HCT116 (cell line): ENCODE results near the gene RNF212. TPM values are rescaled to one million over a fixed set of nuclear protein-coding genes. Genes with fewer than 3 reads are reported as not detected.

Experiments
- ATAC-seq: fragments of 200-7000 bp; cut with Tn5 transposase; 2 replicates; pipeline ENCODE4 v1.9.1; 2020; ENCODE audit warnings: mild to moderate bottlenecking, moderate library complexity
- BruUV-seq: library from RNA; stranded (reverse); fragments of 400-500 nt; replicated peaks from 2 replicates; lab custom pipeline; 2021; lab: Mats Ljungman, UMichigan
- CTCF ChIA-PET: fragments of 300-600 bp; sonication (Branson Sonifier 250); formaldehyde crosslinking; loops from one replicate; lab custom pipeline; 2021; ENCODE audit warnings: antibody characterized with exemption; lab: Charles Lee
- POLR2A ChIA-PET: fragments of 300-600, 350-600 bp; sonication (Branson Sonifier 250); formaldehyde crosslinking; loops from one replicate; lab custom pipeline; 2021; ENCODE audit warnings: antibody characterized with exemption; lab: Charles Lee
- RAD21 ChIA-PET, 2 experiments: fragments of 300-600 bp; sonication (Branson Sonifier 250); formaldehyde crosslinking; loops; one replicate each; lab custom pipeline; 2023; ENCODE audit warnings: low total read pairs in 2 of 2; ENCODE audit not compliant: uncharacterized antibody in 2 of 2, unreplicated experiment in 2 of 2, low non-redundant PET in 1 of 2; lab: Charles Lee
- DNase-seq: peaks from one replicate; pipeline ENCODE4 v3.0.0-alpha.2; 2010; ENCODE audit warnings: low read depth, low spot score
- H2AFZ ChIP-seq: fragments of 200-600 bp; shearing (Covaris generic), sonication (generic); 2 replicates; pipeline ENCODE4 v1.6.1; 2017; ENCODE audit warnings: low read depth, mixed run types, mixed read lengths, antibody characterized with exemption, low read length; ENCODE audit not compliant: poor library complexity, severe bottlenecking
- H3K27ac ChIP-seq: 2 replicates; pipeline ENCODE4 v1.5.1; 2012; ENCODE audit warnings: low read depth, low read length
- H3K27me3 ChIP-seq: fragments of 200-600 bp; sonication (generic); 2 replicates; pipeline ENCODE4 v1.6.1; 2016; ENCODE audit warnings: mixed run types, low read length, mixed read lengths; ENCODE audit not compliant: insufficient read depth
- H3K36me3 ChIP-seq, 2 experiments: fragments of 200-500 bp in 1 of 2; fragments of 200-600 bp in 1 of 2; sonication (Bioruptor generic) in 1 of 2; sonication (generic) in 1 of 2; 2 replicates each; pipeline versions ENCODE4 v1.5.1 to v1.6.1; 2014 to 2016; ENCODE audit warnings: low read length in 2 of 2, inconsistent platforms in 1 of 2, mixed read lengths in 1 of 2, mixed run types in 1 of 2; ENCODE audit not compliant: insufficient read depth in 2 of 2, control insufficient read depth in 1 of 2
- H3K4me1 ChIP-seq, 2 experiments: fragments of 200-600 bp in 1 of 2; sonication (generic) in 1 of 2; 2 replicates each; pipeline versions ENCODE4 v1.5.1 to v1.6.1; 2012 to 2017; ENCODE audit warnings: low read length in 2 of 2, inconsistent platforms in 1 of 2, mild to moderate bottlenecking in 1 of 2, mixed read lengths in 1 of 2, mixed run types in 1 of 2, moderate library complexity in 1 of 2; ENCODE audit not compliant: insufficient read depth in 2 of 2, control insufficient read depth in 1 of 2
- H3K4me2 ChIP-seq: fragments of 200-600 bp; sonication (generic); 2 replicates; pipeline ENCODE4 v1.6.1; 2017; ENCODE audit warnings: mixed run types, low read length, mixed read lengths
- H3K4me3 ChIP-seq, 2 experiments: fragments of 200-600 bp in 1 of 2; sonication (generic) in 1 of 2; replicated peaks in 1 of 2; 2 replicates each; pipeline ENCODE4 v1.5.1; 2011 to 2016; ENCODE audit warnings: low read length in 2 of 2, control low read depth in 1 of 2, low read depth in 1 of 2, mild to moderate bottlenecking in 1 of 2, mixed read lengths in 1 of 2, mixed run types in 1 of 2
- H3K79me2 ChIP-seq: fragments of 200-600 bp; sonication (generic); 2 replicates; pipeline ENCODE4 v1.6.1; 2017; ENCODE audit warnings: mild to moderate bottlenecking, mixed run types, low read length, moderate library complexity, mixed read lengths; ENCODE audit not compliant: insufficient read depth
- H3K9ac ChIP-seq: fragments of 200-600 bp; sonication (generic); 2 replicates; pipeline ENCODE4 v1.6.1; 2016; ENCODE audit warnings: low read length, mixed read lengths
- H3K9me2 ChIP-seq: fragments of 200-600 bp; sonication (generic), shearing (Covaris generic); 2 replicates; pipeline ENCODE4 v1.6.1; 2017; ENCODE audit warnings: mixed run types, mild to moderate bottlenecking, moderate library complexity; ENCODE audit not compliant: insufficient read depth
- H3K9me3 ChIP-seq, 2 experiments: fragments of 200-500 bp in 1 of 2; fragments of 200-600 bp in 1 of 2; sonication (Bioruptor generic) in 1 of 2; sonication (generic) in 1 of 2; 2 replicates each; pipeline ENCODE4 v1.6.1; 2014 to 2017; ENCODE audit warnings: low read length in 2 of 2, mixed read lengths in 2 of 2, inconsistent platforms in 1 of 2, low read depth in 1 of 2, mild to moderate bottlenecking in 1 of 2, mixed run types in 1 of 2, moderate library complexity in 1 of 2; ENCODE audit not compliant: control insufficient read depth in 1 of 2, insufficient read depth in 1 of 2
- H4K20me1 ChIP-seq: fragments of 200-600 bp; sonication (generic), shearing (Covaris generic); 2 replicates; pipeline ENCODE4 v1.6.1; 2017; ENCODE audit warnings: mixed run types, mild to moderate bottlenecking, moderate library complexity; ENCODE audit not compliant: insufficient read depth
- CBX3 ChIP-seq: IDR thresholded peaks from 2 replicates; pipeline ENCODE4 v1.6.1; 2012; ENCODE audit warnings: low read depth
- CEBPB ChIP-seq: IDR thresholded peaks from 2 replicates; pipeline ENCODE4 v1.6.1; 2012; ENCODE audit warnings: low read depth
- ELF1 ChIP-seq: IDR thresholded peaks from 2 replicates; pipeline ENCODE4 v1.6.1; 2012; ENCODE audit warnings: low read depth, borderline replicate concordance
- FOSL1 ChIP-seq: IDR thresholded peaks from 2 replicates; pipeline ENCODE4 v1.6.1; 2012; ENCODE audit warnings: low read depth
- JUND ChIP-seq: IDR thresholded peaks from 2 replicates; pipeline ENCODE4 v1.6.1; 2012
- MAX ChIP-seq: IDR thresholded peaks from 2 replicates; pipeline ENCODE4 v1.6.1; 2012
- POLR2AphosphoS5 ChIP-seq: IDR thresholded peaks from 2 replicates; pipeline ENCODE4 v1.6.1; 2011; ENCODE audit warnings: mild to moderate bottlenecking, low read depth, low read length, moderate library complexity
- RAD21 ChIP-seq: IDR thresholded peaks from 2 replicates; pipeline ENCODE4 v1.6.1; 2012; ENCODE audit warnings: low read depth, mild to moderate bottlenecking
- SP1 ChIP-seq: IDR thresholded peaks from 2 replicates; pipeline ENCODE4 v1.6.1; 2012; ENCODE audit warnings: low read depth
- SRF ChIP-seq: IDR thresholded peaks from 2 replicates; pipeline ENCODE4 v1.6.1; 2012; ENCODE audit warnings: low read depth
- TCF7L2 ChIP-seq: IDR thresholded peaks from 2 replicates; pipeline ENCODE4 v1.7.0; 2011; ENCODE audit warnings: borderline replicate concordance, inconsistent platforms; ENCODE audit not compliant: insufficient read depth, insufficient read length; ENCODE audit errors: extremely low read depth
- YY1 ChIP-seq: IDR thresholded peaks from 2 replicates; pipeline ENCODE4 v1.6.1; 2011; ENCODE audit warnings: low read length, low read depth, moderate library complexity, mild to moderate bottlenecking; ENCODE audit not compliant: insufficient replicate concordance; ENCODE audit errors: extremely low read depth
- ZNF274 ChIP-seq: fragments of 200-500 bp; sonication (Bioruptor generic); IDR thresholded peaks from 2 replicates; pipeline ENCODE4 v1.6.1; 2014; ENCODE audit warnings: mild to moderate bottlenecking, low read depth, low read length, inconsistent platforms
- intact Hi-C: fragments of 100-400 bp; cut with micrococcal nuclease; formaldehyde crosslinking; loops from 2 replicates; pipeline ENCODE4 v1.10.0; 2022
- total RNA-seq: library from RNA; stranded (reverse); gene quantifications from one replicate; pipeline ENCODE4 v1.2.1, GENCODE V29; 2021; ENCODE audit not compliant: unreplicated experiment
- TF ChIP-seq, protein P1 (sequence below): IDR thresholded peaks from 2 replicates; pipeline ENCODE4 v1.6.1; 2012
- TF ChIP-seq, protein P2 (sequence below), 3 experiments: fragments of 200-600 bp in 1 of 3; sonication (generic) in 1 of 3; IDR thresholded peaks in 2 of 3; conservative IDR thresholded peaks in 1 of 3; 2 replicates each; pipeline ENCODE4 v1.5.1; 2012 to 2017; ENCODE audit warnings: low read depth in 2 of 3, low read length in 2 of 3, antibody characterized with exemption in 1 of 3, borderline replicate concordance in 1 of 3, control low read depth in 1 of 3, mild to moderate bottlenecking in 1 of 3, mixed read lengths in 1 of 3, mixed run types in 1 of 3, moderate library complexity in 1 of 3; ENCODE audit not compliant: insufficient read depth in 1 of 3

Gene RNF212
- total RNA-seq, 1 experiment from 2014 or later: not detected

DNA sequence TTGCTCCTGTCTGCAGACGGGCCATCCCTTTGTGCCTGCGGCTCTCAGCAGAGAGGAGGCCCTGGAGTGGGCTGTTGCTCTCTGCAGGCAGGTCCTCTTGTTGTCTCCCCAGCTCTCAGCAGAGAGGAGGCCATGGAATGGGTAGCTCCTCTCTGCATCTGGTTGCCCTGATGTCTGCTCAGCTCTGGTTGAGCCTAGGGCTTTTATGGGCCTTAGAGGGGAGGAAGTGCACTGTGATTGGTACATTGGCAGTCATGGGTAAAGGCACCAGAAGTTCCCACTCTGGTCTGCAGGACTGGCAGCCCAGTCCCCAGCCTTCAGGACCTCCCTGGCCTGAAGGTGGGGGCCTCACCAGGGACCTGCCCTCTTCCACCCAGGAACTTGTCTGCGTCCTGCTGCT lies 37.5 kb upstream of the RNF212 start:
- Histone ChIP-seq H3K9ac (no peak overlapping the region), H3K27ac (no peak overlapping the region), H3K4me3 (no peak overlapping the region), H3K4me2 (no peak overlapping the region), H2AFZ (no peak overlapping the region), H3K9me2 (no peaks in the 10 kb centered on the region), H3K4me1 (no peaks in the 10 kb centered on the region), H3K27me3 (peaks cover 35% of the 10 kb centered on the region), H3K79me2 (no peaks in the 10 kb centered on the region), H4K20me1 (no peaks in the 10 kb centered on the region), H3K9me3 (no peaks in the 10 kb centered on the region), H3K36me3 (no peaks in the 10 kb centered on the region)
- no peak for ATAC-seq
- CTCF ChIA-PET: no interaction called here
- RAD21 ChIA-PET: no interaction called here
- BruUV-seq: no TSS peak
- no peak for DNase-seq
- TF ChIP-seq SP1 (no peak), TCF7L2 (no peak), POLR2AphosphoS5 (no peak), MAX (no peak), JUND (no peak), ZNF274 (no peak), CBX3 (no peak), YY1 (no peak), ELF1 (no peak), RAD21 (no peak), CEBPB (no peak), SRF (no peak), FOSL1 (no peak)
- TF ChIP-seq, protein P1, sequence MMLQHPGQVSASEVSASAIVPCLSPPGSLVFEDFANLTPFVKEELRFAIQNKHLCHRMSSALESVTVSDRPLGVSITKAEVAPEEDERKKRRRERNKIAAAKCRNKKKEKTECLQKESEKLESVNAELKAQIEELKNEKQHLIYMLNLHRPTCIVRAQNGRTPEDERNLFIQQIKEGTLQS: no peak
- TF ChIP-seq, protein P2, sequence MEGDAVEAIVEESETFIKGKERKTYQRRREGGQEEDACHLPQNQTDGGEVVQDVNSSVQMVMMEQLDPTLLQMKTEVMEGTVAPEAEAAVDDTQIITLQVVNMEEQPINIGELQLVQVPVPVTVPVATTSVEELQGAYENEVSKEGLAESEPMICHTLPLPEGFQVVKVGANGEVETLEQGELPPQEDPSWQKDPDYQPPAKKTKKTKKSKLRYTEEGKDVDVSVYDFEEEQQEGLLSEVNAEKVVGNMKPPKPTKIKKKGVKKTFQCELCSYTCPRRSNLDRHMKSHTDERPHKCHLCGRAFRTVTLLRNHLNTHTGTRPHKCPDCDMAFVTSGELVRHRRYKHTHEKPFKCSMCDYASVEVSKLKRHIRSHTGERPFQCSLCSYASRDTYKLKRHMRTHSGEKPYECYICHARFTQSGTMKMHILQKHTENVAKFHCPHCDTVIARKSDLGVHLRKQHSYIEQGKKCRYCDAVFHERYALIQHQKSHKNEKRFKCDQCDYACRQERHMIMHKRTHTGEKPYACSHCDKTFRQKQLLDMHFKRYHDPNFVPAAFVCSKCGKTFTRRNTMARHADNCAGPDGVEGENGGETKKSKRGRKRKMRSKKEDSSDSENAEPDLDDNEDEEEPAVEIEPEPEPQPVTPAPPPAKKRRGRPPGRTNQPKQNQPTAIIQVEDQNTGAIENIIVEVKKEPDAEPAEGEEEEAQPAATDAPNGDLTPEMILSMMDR (IDR thresholded peaks at IDR 0.05 in 2 of 3, conservative IDR thresholded peaks at IDR 0.05 in 1 of 3; ENCODE audit: borderline replicate concordance in 1 of 3, insufficient read depth in 1 of 3, low read depth in 2 of 3, low read length in 2 of 3): no peak
- POLR2A ChIA-PET: no interaction called here
- intact Hi-C loops: no loop called here
